Measurements from ENCODE around the gene SMIM35. TPM values are rescaled to one million over a fixed set of nuclear protein-coding genes. Genes with fewer than 3 reads are reported as not detected.

The SMIM35 gene
- total and polyA plus RNA-seq, 2 of the 4 experiments (the other 2 are of a cell fraction), result not detected

- Histone ChIP-seq H2AK9ac (replicated peaks; ENCODE audit: low read depth, low read length, poor library complexity) (no peak overlapping the region), H2BK15ac (ENCODE audit: low read depth, low read length) (no peak overlapping the region), H2BK120ac (ENCODE audit: low read depth, low read length) (no peak overlapping the region), H3K27me3 (ENCODE audit: control insufficient read depth, insufficient read depth, low read length) (no peaks in the 10 kb centered on the region; the same call in none of the 2 replicates), H3K56ac (ENCODE audit: extremely low read depth, insufficient read depth, low read length) (no peak overlapping the region), H2AK5ac (ENCODE audit: low read depth, low read length) (no peak overlapping the region), H3K4me1 (ENCODE audit: control insufficient read depth, insufficient read depth, low read length) (no peaks in the 10 kb centered on the region), H4K20me1 (ENCODE audit: insufficient read depth, low read length) (no peaks in the 10 kb centered on the region), H2BK20ac (ENCODE audit: low read depth, low read length) (no peak overlapping the region), H3K14ac (replicated peaks; ENCODE audit: low read depth, low read length) (no peak overlapping the region), H3K23ac (ENCODE audit: low read depth, low read length) (no peak overlapping the region), H3K4me3 (ENCODE audit: insufficient read depth, low read depth, low read length) (no peak overlapping the region), H3K9me3 (ENCODE audit: control insufficient read depth, insufficient read depth, low read length) (no peaks in the 10 kb centered on the region), H3K4me2 (ENCODE audit: low read depth, low read length) (no peak overlapping the region), H3K9me1 (ENCODE audit: insufficient read depth, low read length) (no peaks in the 10 kb centered on the region), H3K36me3 (ENCODE audit: control insufficient read depth, insufficient read depth, low read length) (no peaks in the 10 kb centered on the region), H3K79me1 (ENCODE audit: low read depth in 1 of 2, low read length in 2 of 2) (no peaks in the 10 kb centered on the region), H4K8ac (ENCODE audit: low read depth in 2 of 2, low read length in 2 of 2) (no peak overlapping the region), H4K91ac (ENCODE audit: insufficient read depth, low read depth, low read length) (no peak overlapping the region), H3K18ac (ENCODE audit: low read depth, low read length) (no peak overlapping the region), H4K5ac (ENCODE audit: low read depth, low read length) (no peak overlapping the region), H2BK5ac (ENCODE audit: low read depth, low read length, poor library complexity, severe bottlenecking) (no peak overlapping the region), H2AFZ (replicated peaks; ENCODE audit: low read length, poor library complexity) (no peak overlapping the region), H3K9ac (ENCODE audit: low read depth, low read length) (no peak overlapping the region), H3K27ac (ENCODE audit: insufficient read depth, low read length) (no peak overlapping the region), H3K4ac (ENCODE audit: low read depth, low read length) (no peak overlapping the region)
- in situ Hi-C loops (cut with MboI; ENCODE audit: low sequenced_read_pairs), result no loop called here
- no TSS peak for BruUV-seq (replicated peaks)
- POLR2A ChIA-PET (ENCODE audit: unreplicated experiment), result no interaction called here
- dilution Hi-C loops (cut with HindIII; ENCODE audit: low sequenced_read_pairs, unreplicated experiment), result no loop called here
- DNase-seq (no peak), ATAC-seq (ENCODE audit: low read depth) (no peak)
- WGBS, 2 experiments (ENCODE audit: extremely low coverage in 2 of 2, insufficient read length in 1 of 2), result 72% methylated on average over 5 of the region's 10 CpGs; no CpG with 5 or more reads in 1 of the 2 experiments
- TF ChIP-seq MXI1 (IDR thresholded peaks at IDR 0.05; ENCODE audit: borderline replicate concordance, low read depth, low read length) (no peak), RCOR1 (IDR thresholded peaks at IDR 0.05; ENCODE audit: insufficient replicate concordance, low read length) (no peak), FOS (IDR thresholded peaks at IDR 0.05; ENCODE audit: low read depth, low read length) (no peak), MAFK (IDR thresholded peaks at IDR 0.05; ENCODE audit: low read depth, low read length) (no peak), BHLHE40 (IDR thresholded peaks at IDR 0.05; ENCODE audit: low read depth, low read length) (no peak), CEBPB (IDR thresholded peaks at IDR 0.05; ENCODE audit: low read depth, low read length) (no peak), MAZ (IDR thresholded peaks at IDR 0.05; ENCODE audit: borderline replicate concordance, low read depth, low read length) (no peak), ELK1 (IDR thresholded peaks at IDR 0.05; ENCODE audit: borderline replicate concordance, low read depth, low read length) (no peak), RAD21 (IDR thresholded peaks at IDR 0.05; ENCODE audit: low read length) (no peak), SMC3 (IDR thresholded peaks at IDR 0.05; ENCODE audit: low read depth, low read length) (no peak), NFE2L2 (IDR thresholded peaks at IDR 0.05; ENCODE audit: low read depth, low read length) (no peak), RFX5 (IDR thresholded peaks at IDR 0.05; ENCODE audit: low read depth, low read length) (no peak), CTCF (conservative IDR thresholded peaks at IDR 0.05; ENCODE audit: low read depth, low read length) (no peak), POLR2A (IDR thresholded peaks at IDR 0.05; ENCODE audit: low read depth, low read length) (no peak), CHD1 (IDR thresholded peaks at IDR 0.05; ENCODE audit: low read depth, low read length) (no peak)
- TF ChIP-seq, protein P1, sequence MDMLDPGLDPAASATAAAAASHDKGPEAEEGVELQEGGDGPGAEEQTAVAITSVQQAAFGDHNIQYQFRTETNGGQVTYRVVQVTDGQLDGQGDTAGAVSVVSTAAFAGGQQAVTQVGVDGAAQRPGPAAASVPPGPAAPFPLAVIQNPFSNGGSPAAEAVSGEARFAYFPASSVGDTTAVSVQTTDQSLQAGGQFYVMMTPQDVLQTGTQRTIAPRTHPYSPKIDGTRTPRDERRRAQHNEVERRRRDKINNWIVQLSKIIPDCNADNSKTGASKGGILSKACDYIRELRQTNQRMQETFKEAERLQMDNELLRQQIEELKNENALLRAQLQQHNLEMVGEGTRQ (IDR thresholded peaks at IDR 0.05; ENCODE audit: low read depth, low read length), result no peak
- intact Hi-C loops (cut with micrococcal nuclease), result no loop called here
- CTCF ChIA-PET, result no interaction called here
Measured at GRCh38 chr11:118068945-118069612, 17.7 kb downstream of the SMIM35 start.
